ENCODE measurements around the gene TBL3.
"Not testable (repeated sequence)": the region's sequence is repeated elsewhere in the genome, so short reads cannot be mapped to it uniquely, and the experiment has no call there.

The TBL3 gene

GRCh38 chr16:2008631-2009163, 36.8 kb downstream of the TBL3 start:
- Histone ChIP-seq H4K20me1 (ENCODE audit: insufficient read depth, low read length) (peaks cover 6% of the 10 kb centered on the region; the same call in 1 of the 2 replicates), H2AFZ (ENCODE audit: low read length) (peak overlapping the region; percentile 17; the same call in 1 of the 2 replicates), H3F3A (ENCODE audit: insufficient read depth, low read length) (no peaks in the 10 kb centered on the region), H3K79me2 (ENCODE audit: low read length) (peaks cover 65% of the 10 kb centered on the region), H3K9ac (ENCODE audit: low read length) (peak overlapping the region; percentile 89), H3K27ac (ENCODE audit: low read length) (peak overlapping the region; percentile 47; the same call in 1 of the 2 replicates), H3K9me3 (replicated peaks; ENCODE audit: insufficient read depth, low read length) (no peaks in the 10 kb centered on the region), H3K36me3 (replicated peaks; ENCODE audit: insufficient read depth, low read length) (no peaks in the 10 kb centered on the region), H3K9me2 (replicated peaks; ENCODE audit: insufficient read depth, low read length) (no peaks in the 10 kb centered on the region), H3K27me3 (replicated peaks; ENCODE audit: insufficient read depth, low read length) (no peaks in the 10 kb centered on the region), H3K4me2 (ENCODE audit: low read depth, low read length) (peak overlapping the region; percentile 96), H3K4me3 (ENCODE audit: low read length) (peak overlapping the region; percentile 92), H3K4me1 (ENCODE audit: low read length) (peaks cover 17% of the 10 kb centered on the region; the same call in 1 of the 2 replicates)
- peak; percentile 34 for DNase-seq
- no peak for TF ChIP-seq EZH2 (optimal IDR thresholded peaks at IDR 0.05; ENCODE audit: low read depth, low read length)
- TF ChIP-seq CTCF (IDR thresholded peaks at IDR 0.05; ENCODE audit: low read length) = no peak
- no peak for TF ChIP-seq EZH2phosphoT487 (IDR thresholded peaks at IDR 0.05; ENCODE audit: low read length)

- Histone ChIP-seq H3K27ac (ENCODE audit: low read length) (peak overlapping the region; percentile 47; the same call in 1 of the 2 replicates), H3K27me3 (replicated peaks; ENCODE audit: insufficient read depth, low read length) (no peaks in the 10 kb centered on the region), H3K36me3 (replicated peaks; ENCODE audit: insufficient read depth, low read length) (no peaks in the 10 kb centered on the region), H3K9ac (ENCODE audit: low read length) (peak overlapping the region; percentile 89), H2AFZ (ENCODE audit: low read length) (peak overlapping the region; percentile 17; the same call in 1 of the 2 replicates), H3K4me3 (ENCODE audit: low read length) (peak overlapping the region; percentile 92), H3F3A (ENCODE audit: insufficient read depth, low read length) (no peaks in the 10 kb centered on the region), H3K9me2 (replicated peaks; ENCODE audit: insufficient read depth, low read length) (no peaks in the 10 kb centered on the region), H3K79me2 (ENCODE audit: low read length) (peaks cover 60% of the 10 kb centered on the region), H3K9me3 (replicated peaks; ENCODE audit: insufficient read depth, low read length) (no peaks in the 10 kb centered on the region), H3K4me1 (ENCODE audit: low read length) (peaks cover 17% of the 10 kb centered on the region; the same call in 1 of the 2 replicates), H4K20me1 (ENCODE audit: insufficient read depth, low read length) (peaks cover 6% of the 10 kb centered on the region; the same call in 1 of the 2 replicates), H3K4me2 (ENCODE audit: low read depth, low read length) (peak overlapping the region; percentile 96)
- TF ChIP-seq CTCF (IDR thresholded peaks at IDR 0.05; ENCODE audit: low read length) (no peak), EZH2phosphoT487 (IDR thresholded peaks at IDR 0.05; ENCODE audit: low read length) (no peak), EZH2 (optimal IDR thresholded peaks at IDR 0.05; ENCODE audit: low read depth, low read length) (no peak)
- DNase-seq = peak; percentile 22
Observed at GRCh38 chr16:2009164-2009711, 37.4 kb downstream of the TBL3 start.

GRCh38 chr16:2009791-2010510, 38.1 kb downstream of the TBL3 start, which contains the start of gene ZNF598:
TSS of gene ZNF598 (minus strand) at chr16:2009821.
- no peaks in the 10 kb centered on the region for H3K36me3 ChIP-seq (replicated peaks; ENCODE audit: insufficient read depth, low read length)
- H3K9me2 ChIP-seq (replicated peaks; ENCODE audit: insufficient read depth, low read length) = no peaks in the 10 kb centered on the region
- peaks cover 53% of the 10 kb centered on the region for H3K79me2 ChIP-seq (ENCODE audit: low read length)
- peak within 1 kb of the TSS; percentile 92 for H3K4me3 ChIP-seq (ENCODE audit: low read length)
- peak; percentile 91 for DNase-seq
- no peaks in the 10 kb centered on the region for H3K27me3 ChIP-seq (replicated peaks; ENCODE audit: insufficient read depth, low read length)
- H3K9me3 ChIP-seq (replicated peaks; ENCODE audit: insufficient read depth, low read length) = no peaks in the 10 kb centered on the region
- peak within 1 kb of the TSS; percentile 96 for H3K4me2 ChIP-seq (ENCODE audit: low read depth, low read length)
- no peak for TF ChIP-seq EZH2phosphoT487 (IDR thresholded peaks at IDR 0.05; ENCODE audit: low read length)
- TF ChIP-seq CTCF (IDR thresholded peaks at IDR 0.05; ENCODE audit: low read length) = no peak
- H3K27ac ChIP-seq (ENCODE audit: low read length) = peak within 1 kb of the TSS; percentile 47; the same call in 1 of the 2 replicates
- peak within 1 kb of the TSS; percentile 66 for H2AFZ ChIP-seq (ENCODE audit: low read length)
- H3K4me1 ChIP-seq (ENCODE audit: low read length) = peaks cover 17% of the 10 kb centered on the region; the same call in 1 of the 2 replicates
- no peaks in the 10 kb centered on the region for H3F3A ChIP-seq (ENCODE audit: insufficient read depth, low read length)
- H4K20me1 ChIP-seq (ENCODE audit: insufficient read depth, low read length) = peaks cover 6% of the 10 kb centered on the region; the same call in 1 of the 2 replicates
- H3K9ac ChIP-seq (ENCODE audit: low read length) = peak within 1 kb of the TSS; percentile 89

GRCh38 chr16:2011726-2012125, 39.9 kb downstream of the TBL3 start:
- H3K9me2 ChIP-seq (replicated peaks; ENCODE audit: insufficient read depth, low read length); H3K36me3 ChIP-seq (replicated peaks; ENCODE audit: insufficient read depth, low read length); DNase-seq; H3K4me2 ChIP-seq (ENCODE audit: low read depth, low read length); H2AFZ ChIP-seq (ENCODE audit: low read length); H4K20me1 ChIP-seq (ENCODE audit: insufficient read depth, low read length); H3K27me3 ChIP-seq (replicated peaks; ENCODE audit: insufficient read depth, low read length); H3K9ac ChIP-seq (ENCODE audit: low read length); H3F3A ChIP-seq (ENCODE audit: insufficient read depth, low read length); H3K4me3 ChIP-seq (ENCODE audit: low read length); H3K9me3 ChIP-seq (replicated peaks; ENCODE audit: insufficient read depth, low read length); H3K27ac ChIP-seq (ENCODE audit: low read length): not testable (repeated sequence)
- Histone ChIP-seq H3K4me1 (ENCODE audit: low read length) (peaks cover 17% of the 10 kb centered on the region; the same call in 1 of the 2 replicates), H3K79me2 (ENCODE audit: low read length) (peaks cover 35% of the 10 kb centered on the region)

Measured in MM.1S (cell line).